ENCODE results near the gene NEURL1B.

The NEURL1B gene

GRCh38 chr5:172683264-172683644 lies 42.2 kb downstream of the NEURL1B start:
- no peak for DNase-seq

GRCh38 chr5:172683645-172684471 lies 42.8 kb downstream of the NEURL1B start:
- peak; percentile 72 to 84 for DNase-seq

GRCh38 chr5:172685091-172685490 lies 44.0 kb downstream of the NEURL1B start:
- DNase-seq, result no peak

GRCh38 chr5:172686111-172686510 lies 45.0 kb downstream of the NEURL1B start:
- DNase-seq, result no peak

- DNase-seq, result no peak
Observed at GRCh38 chr5:172686539-172687390, 45.7 kb downstream of the NEURL1B start.

- no peak for DNase-seq
Observed at GRCh38 chr5:172687940-172688339, 46.9 kb downstream of the NEURL1B start.

- peak in 1 of 2 donors; percentile 20 for DNase-seq
Observed at GRCh38 chr5:172688349-172689217, 47.5 kb downstream of the NEURL1B start.

- no peak for DNase-seq
Observed at GRCh38 chr5:172689218-172689572, 48.1 kb downstream of the NEURL1B start.

- DNase-seq, result no peak
Observed at GRCh38 chr5:172689801-172690200, 48.7 kb downstream of the NEURL1B start.

- DNase-seq, result no peak
Observed at GRCh38 chr5:172690258-172691075, 49.4 kb downstream of the NEURL1B start.

- no peak for DNase-seq
Observed at GRCh38 chr5:172691886-172692285, 50.8 kb downstream of the NEURL1B start.

GRCh38 chr5:172692451-172692850 lies 51.4 kb downstream of the NEURL1B start:
- no peak for DNase-seq

- DNase-seq, result no peak
Observed at GRCh38 chr5:172692981-172693380, 51.9 kb downstream of the NEURL1B start.

GRCh38 chr5:172694061-172694460 lies 53.0 kb downstream of the NEURL1B start:
- no peak for DNase-seq

- no peak for DNase-seq
Observed at GRCh38 chr5:172694541-172694940, 53.5 kb downstream of the NEURL1B start.

- DNase-seq, result no peak
Observed at GRCh38 chr5:172695232-172696054, 54.4 kb downstream of the NEURL1B start.

- no peak for DNase-seq
Observed at GRCh38 chr5:172696171-172696849, 55.2 kb downstream of the NEURL1B start.

GRCh38 chr5:172697123-172698121 lies 56.4 kb downstream of the NEURL1B start:
- peak; percentile 86 for DNase-seq

- no peak for DNase-seq
Observed at GRCh38 chr5:172699423-172699822, 58.4 kb downstream of the NEURL1B start.
